DND-41 (cell line): ENCODE measurements around the gene RIPOR1.

Source experiments
- ATAC-seq: fragments of 200-7000 bp; cut with Tn5 transposase; 3 replicates; pipeline ENCODE4 v1.9.1; 2021; ENCODE audit warnings: low read depth; ENCODE audit not compliant: insufficient read depth
- DNase-seq: peaks from one replicate; pipeline ENCODE4 v3.0.0-alpha.2; 2020
- H2AFZ ChIP-seq: 2 replicates; pipeline ENCODE4 v1.6.0; 2012; ENCODE audit warnings: low read depth, low read length
- H3K27ac ChIP-seq: 2 replicates; pipeline ENCODE4 v1.5.1; 2012; ENCODE audit warnings: low read length, inconsistent platforms
- H3K27me3 ChIP-seq: fragments of 200-600 bp; sonication (generic); 2 replicates; pipeline ENCODE4 v1.6.0; 2012; ENCODE audit warnings: low read length, mild to moderate bottlenecking, inconsistent platforms; ENCODE audit not compliant: insufficient read depth, poor library complexity
- H3K36me3 ChIP-seq: 2 replicates; pipeline ENCODE4 v1.5.1; 2012; ENCODE audit warnings: low read length, inconsistent platforms; ENCODE audit not compliant: insufficient read depth
- H3K4me1 ChIP-seq: 2 replicates; pipeline ENCODE4 v1.5.1; 2012; ENCODE audit warnings: mild to moderate bottlenecking, low read length; ENCODE audit not compliant: insufficient read depth
- H3K4me2 ChIP-seq: 2 replicates; pipeline ENCODE4 v1.6.0; 2012; ENCODE audit warnings: mild to moderate bottlenecking, moderate library complexity, low read length, inconsistent platforms; ENCODE audit not compliant: insufficient read depth
- H3K4me3 ChIP-seq, 2 experiments: fragments of 200-600 bp in 1 of 2; shearing (Covaris generic) in 1 of 2; 2 replicates each; pipeline ENCODE4 v1.5.1; 2012 to 2016; ENCODE audit warnings: inconsistent platforms in 2 of 2, low read length in 2 of 2, mild to moderate bottlenecking in 2 of 2, low read depth in 1 of 2, moderate library complexity in 1 of 2
- H3K79me2 ChIP-seq: 2 replicates; pipeline ENCODE4 v1.6.0; 2012; ENCODE audit warnings: low read length, inconsistent platforms; ENCODE audit not compliant: insufficient read depth
- H3K9ac ChIP-seq: 2 replicates; pipeline ENCODE4 v1.6.0; 2012; ENCODE audit warnings: low read depth, mild to moderate bottlenecking, inconsistent platforms, low read length, moderate library complexity
- H3K9me3 ChIP-seq: 2 replicates; pipeline ENCODE4 v1.5.1; 2012; ENCODE audit warnings: low read length, moderate library complexity, mild to moderate bottlenecking, inconsistent platforms; ENCODE audit not compliant: insufficient read depth, severe bottlenecking
- H4K20me1 ChIP-seq: 2 replicates; pipeline ENCODE4 v1.6.0; 2012; ENCODE audit warnings: low read length; ENCODE audit not compliant: insufficient read depth
- CTCF ChIP-seq: IDR thresholded peaks from 2 replicates; pipeline ENCODE4 v1.5.1; 2012; ENCODE audit warnings: borderline replicate concordance, low read length, moderate library complexity, mild to moderate bottlenecking; ENCODE audit not compliant: poor library complexity, severe bottlenecking; ENCODE audit errors: extremely low read depth
- EZH2 ChIP-seq: IDR thresholded peaks from 3 replicates; pipeline ENCODE4 v1.6.1; 2012; ENCODE audit warnings: borderline replicate concordance, low read depth, mild to moderate bottlenecking, moderate library complexity, low read length, inconsistent platforms; ENCODE audit not compliant: severe bottlenecking

The RIPOR1 gene

DNA sequence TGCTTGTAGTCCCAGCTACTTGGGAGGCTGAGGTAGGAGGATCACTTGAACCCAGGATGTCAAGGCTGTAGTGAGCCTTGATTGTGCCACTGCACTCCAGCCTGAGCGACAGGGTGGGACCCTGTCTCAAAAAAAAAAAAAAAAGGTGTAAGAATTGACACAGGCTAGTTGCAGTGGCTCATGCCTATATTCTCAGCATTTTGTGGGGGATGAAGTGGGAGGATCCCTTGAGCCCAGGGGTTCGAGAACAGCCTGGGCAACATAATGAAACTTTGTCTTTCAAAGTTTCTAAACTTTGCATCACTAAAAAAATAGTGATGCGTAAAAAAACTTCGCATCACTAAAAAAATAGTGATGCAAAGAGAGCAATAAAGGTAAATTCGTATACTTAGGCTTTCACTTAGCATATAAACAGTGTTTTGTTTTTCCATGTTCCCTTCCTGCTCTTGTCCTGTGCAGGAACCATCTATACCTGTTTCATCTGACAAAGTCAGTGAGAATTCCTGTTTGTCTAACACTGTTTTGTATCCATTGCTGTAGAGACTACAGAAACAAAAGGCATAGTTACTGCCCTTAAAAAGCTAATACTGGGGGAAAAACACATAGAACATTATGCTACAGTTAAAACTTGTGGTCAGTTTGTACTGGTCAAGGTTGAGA is 65.8 kb downstream of the RIPOR1 start:
- ATAC-seq, result no peak
- no peak for DNase-seq
- TF ChIP-seq CTCF (no peak), EZH2 (no peak)
- H3K4me1 ChIP-seq, result no peaks in the 10 kb centered on the region
- H2AFZ ChIP-seq, result no peak overlapping the region
- no peak overlapping the region for H3K4me3 ChIP-seq
- no peaks in the 10 kb centered on the region for H3K9me3 ChIP-seq
- H3K36me3 ChIP-seq, result peaks cover 75% of the 10 kb centered on the region
- no peak overlapping the region for H3K9ac ChIP-seq
- no peak overlapping the region for H3K27ac ChIP-seq
- H3K79me2 ChIP-seq, result peaks cover 65% of the 10 kb centered on the region
- no peak overlapping the region for H3K4me2 ChIP-seq
- H4K20me1 ChIP-seq, result peaks cover 54% of the 10 kb centered on the region
- H3K27me3 ChIP-seq, result no peaks in the 10 kb centered on the region

GRCh38 chr16:67594956-67595355 is 66.3 kb downstream of the RIPOR1 start:
- H3K27me3 ChIP-seq, result no peaks in the 10 kb centered on the region
- TF ChIP-seq EZH2 (no peak), CTCF (no peak)
- peaks cover 60% of the 10 kb centered on the region for H4K20me1 ChIP-seq
- no peaks in the 10 kb centered on the region for H3K4me1 ChIP-seq
- DNase-seq, result no peak
- ATAC-seq, result no peak
- peaks cover 70% of the 10 kb centered on the region for H3K79me2 ChIP-seq
- no peak overlapping the region for H3K27ac ChIP-seq
- no peak overlapping the region for H3K4me2 ChIP-seq
- H3K9me3 ChIP-seq, result no peaks in the 10 kb centered on the region
- peaks cover 80% of the 10 kb centered on the region for H3K36me3 ChIP-seq
- H3K4me3 ChIP-seq, result no peak overlapping the region
- H2AFZ ChIP-seq, result no peak overlapping the region
- H3K9ac ChIP-seq, result no peak overlapping the region
